A673 (cell line): ENCODE results near the gene CNGA4.

ENCODE experiments used
- CTCF ChIP-seq: fragments of 300-800, 200-600 bp; sonication (generic); conservative IDR thresholded peaks from 2 replicates; pipeline ENCODE4 v1.5.1; 2017; ENCODE audit warnings: low read depth, mild to moderate bottlenecking, antibody characterized with exemption, low read length, moderate library complexity, mixed read lengths
- EZH2 ChIP-seq: fragments of 200-600 bp; sonication (generic); IDR thresholded peaks from 2 replicates; pipeline ENCODE4 v1.6.1; 2017; ENCODE audit warnings: borderline replicate concordance, low read depth, mild to moderate bottlenecking, mixed read lengths, antibody characterized with exemption, low read length; ENCODE audit not compliant: poor library complexity, severe bottlenecking

DNA sequence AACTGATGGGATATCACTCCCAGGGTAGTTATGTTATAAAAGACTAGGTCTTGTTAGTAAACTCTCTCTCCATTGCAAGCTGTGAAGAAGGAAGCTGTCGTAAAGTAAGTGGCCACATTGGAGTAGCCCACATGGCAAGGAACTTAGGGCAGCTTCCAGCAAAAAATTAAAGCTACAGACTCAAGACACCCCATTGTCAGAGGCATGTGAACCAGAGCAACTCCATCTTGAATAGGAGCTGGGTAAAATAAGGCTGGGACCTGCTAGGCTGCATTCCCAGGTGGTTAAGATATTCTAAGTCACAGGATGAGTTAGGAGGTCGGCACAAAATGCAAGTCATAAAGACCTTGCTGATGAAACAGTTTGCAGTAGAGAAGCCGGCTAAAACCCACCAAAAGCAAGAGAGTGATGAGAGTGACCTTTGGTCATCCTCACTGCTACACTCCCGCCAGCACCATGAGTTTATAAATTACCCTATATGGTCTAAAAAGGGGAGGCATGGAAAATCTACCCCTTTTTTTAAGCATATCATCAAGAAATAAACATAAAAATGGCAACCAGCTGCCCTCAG, 44.6 kb downstream of the CNGA4 start:
- TF ChIP-seq CTCF (no peak), EZH2 (no peak)
